Smooth muscle cell (in vitro differentiated cells): Measurements from ENCODE around the gene CS. TPM values are rescaled to one million over a fixed set of nuclear protein-coding genes. Genes with fewer than 3 reads are reported as not detected.

Experiments
- DNase-seq: peaks from one replicate; lab custom pipeline; 2025; ENCODE audit not compliant: unreplicated experiment; lab: John Stamatoyannopoulos, UW
- H2AFZ ChIP-seq: fragments of 200-600 bp; sonication (generic); 2 replicates; pipeline ENCODE4 v1.6.0; 2016; ENCODE audit warnings: antibody characterized with exemption, low read depth, mild to moderate bottlenecking
- H3F3A ChIP-seq: fragments of 200-600 bp; sonication (generic); 2 replicates; pipeline ENCODE4 v1.6.0; 2017; ENCODE audit warnings: antibody characterized with exemption, low read depth
- H3K27ac ChIP-seq: fragments of 200-600 bp; sonication (generic); 2 replicates; pipeline ENCODE4 v1.5.1; 2016; ENCODE audit warnings: low read depth, mild to moderate bottlenecking
- H3K27me3 ChIP-seq: fragments of 200-600 bp; sonication (generic); 2 replicates; pipeline ENCODE4 v1.6.1; 2016; ENCODE audit warnings: low read depth, mild to moderate bottlenecking
- H3K36me3 ChIP-seq: fragments of 200-600 bp; sonication (generic); 2 replicates; pipeline ENCODE4 v1.5.1; 2016; ENCODE audit warnings: low read depth
- H3K4me1 ChIP-seq: fragments of 200-600 bp; sonication (generic); 2 replicates; pipeline ENCODE4 v1.5.1; 2016; ENCODE audit warnings: low read depth
- H3K4me2 ChIP-seq: fragments of 200-600 bp; sonication (generic); 2 replicates; pipeline ENCODE4 v1.6.0; 2016; ENCODE audit warnings: mild to moderate bottlenecking
- H3K4me3 ChIP-seq: fragments of 200-600 bp; sonication (generic); 2 replicates; pipeline ENCODE4 v1.5.1; 2016; ENCODE audit warnings: mild to moderate bottlenecking
- H3K79me2 ChIP-seq: fragments of 200-600 bp; sonication (generic); 2 replicates; pipeline ENCODE4 v1.6.0; 2016; ENCODE audit warnings: low read depth, mild to moderate bottlenecking
- H3K9ac ChIP-seq: fragments of 200-600 bp; sonication (generic); 2 replicates; pipeline ENCODE4 v1.6.0; 2016; ENCODE audit warnings: low read depth
- H3K9me3 ChIP-seq: fragments of 200-600 bp; sonication (generic); replicated peaks from 2 replicates; pipeline ENCODE4 v1.5.1; 2016; ENCODE audit warnings: low read depth
- H4K20me1 ChIP-seq: fragments of 200-600 bp; sonication (generic); 2 replicates; pipeline ENCODE4 v1.6.0; 2016; ENCODE audit warnings: low read depth
- CTCF ChIP-seq: fragments of 200-600 bp; sonication (generic); IDR thresholded peaks from 2 replicates; pipeline ENCODE4 v1.5.1; 2017; ENCODE audit warnings: borderline replicate concordance, mild to moderate bottlenecking, antibody characterized with exemption; ENCODE audit not compliant: insufficient read depth, poor library complexity, severe bottlenecking
- WGBS: methylation state at CpG from one replicate; pipeline ENCODE4 v1.1.7; 2016; ENCODE audit warnings: low lambda C conversion rate; 5-methylcytosine and 5-hydroxymethylcytosine counted together
- polyA plus RNA-seq: library from polyadenylated mRNA; unstranded; fragments of >200 nt; fragmentation: Nextera tagmentation; extraction: Ambion mirVana; gene quantifications from 2 replicates; pipeline ENCODE4 v1.2.1, GENCODE V29; 2016
- total RNA-seq: library from RNA; depleted of rRNA; stranded (reverse); fragments of >200 nt; gene quantifications from 2 replicates; pipeline ENCODE4 v1.2.3, GENCODE V29; 2014

CS gene
- total and polyA plus RNA-seq, 2 experiments from 2014 or later = 83.3 to 138 TPM

- WGBS = 97% methylated on average over 11 of the region's 11 CpGs
- H2AFZ ChIP-seq = no peak overlapping the region
- no peak overlapping the region for H3K4me2 ChIP-seq
- peaks cover 28% of the 10 kb centered on the region for H3K79me2 ChIP-seq
- no peaks in the 10 kb centered on the region for H3K27me3 ChIP-seq
- no peak overlapping the region for H3K9ac ChIP-seq
- peaks cover 59% of the 10 kb centered on the region for H4K20me1 ChIP-seq
- peaks cover 14% of the 10 kb centered on the region for H3K4me1 ChIP-seq
- peaks cover 17% of the 10 kb centered on the region for H3K36me3 ChIP-seq
- no peak for TF ChIP-seq CTCF
- no peaks in the 10 kb centered on the region for H3K9me3 ChIP-seq
- no peak overlapping the region for H3K27ac ChIP-seq
- no peak for DNase-seq
- no peak overlapping the region for H3K4me3 ChIP-seq
- peaks cover 6% of the 10 kb centered on the region for H3F3A ChIP-seq
Measured at GRCh38 chr12:56253091-56253490, 47.0 kb downstream of the CS start.

GRCh38 chr12:56252649-56253048 is 47.5 kb downstream of the CS start:
- 96% methylated on average over 3 of the region's 3 CpGs for WGBS
- H3K4me1 ChIP-seq = peaks cover 14% of the 10 kb centered on the region
- no peaks in the 10 kb centered on the region for H3K9me3 ChIP-seq
- H3K4me3 ChIP-seq = no peak overlapping the region
- peaks cover 63% of the 10 kb centered on the region for H4K20me1 ChIP-seq
- no peak overlapping the region for H3K27ac ChIP-seq
- H3K27me3 ChIP-seq = no peaks in the 10 kb centered on the region
- TF ChIP-seq CTCF = no peak
- no peak overlapping the region for H3K4me2 ChIP-seq
- no peak overlapping the region for H2AFZ ChIP-seq
- DNase-seq = no peak
- peaks cover 17% of the 10 kb centered on the region for H3K36me3 ChIP-seq
- H3K79me2 ChIP-seq = peaks cover 24% of the 10 kb centered on the region
- no peak overlapping the region for H3K9ac ChIP-seq
- peaks cover 4% of the 10 kb centered on the region for H3F3A ChIP-seq

DNA sequence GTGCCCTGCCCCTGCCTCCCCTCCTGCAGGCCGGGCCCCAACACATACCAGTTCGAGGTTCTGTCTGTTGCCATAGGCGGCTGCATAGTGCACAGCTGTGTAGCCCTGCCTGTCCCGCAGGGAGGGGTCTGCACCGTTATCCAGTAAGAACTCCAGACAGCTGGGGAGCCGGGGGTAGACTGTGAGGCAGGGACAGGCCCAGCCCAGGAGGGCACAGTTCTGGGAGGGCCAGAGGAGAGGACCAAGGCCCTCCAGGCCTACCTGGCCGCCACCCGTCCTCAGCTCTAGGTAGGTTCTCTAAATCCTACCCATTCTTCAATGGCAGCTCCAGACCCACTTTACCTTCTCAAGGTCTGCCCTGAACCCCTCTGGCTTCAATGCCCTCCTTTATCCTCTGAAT is 51.4 kb downstream of the CS start:
- no peak overlapping the region for H3K4me3 ChIP-seq
- no peaks in the 10 kb centered on the region for H3K27me3 ChIP-seq
- H3K79me2 ChIP-seq = no peaks in the 10 kb centered on the region
- H2AFZ ChIP-seq = no peak overlapping the region
- WGBS = 99% methylated on average over 8 of the region's 8 CpGs
- H3K9me3 ChIP-seq = no peaks in the 10 kb centered on the region
- no peak overlapping the region for H3K27ac ChIP-seq
- H3K36me3 ChIP-seq = peaks cover 19% of the 10 kb centered on the region
- DNase-seq = no peak
- no peaks in the 10 kb centered on the region for H3F3A ChIP-seq
- peaks cover 44% of the 10 kb centered on the region for H4K20me1 ChIP-seq
- no peak overlapping the region for H3K9ac ChIP-seq
- no peak overlapping the region for H3K4me2 ChIP-seq
- no peak for TF ChIP-seq CTCF
- no peaks in the 10 kb centered on the region for H3K4me1 ChIP-seq

GRCh38 chr12:56247923-56248322 is 52.2 kb downstream of the CS start:
- no peak for TF ChIP-seq CTCF
- Histone ChIP-seq H3K9ac (no peak overlapping the region), H3K4me1 (no peaks in the 10 kb centered on the region), H3K9me3 (no peaks in the 10 kb centered on the region), H3K27me3 (no peaks in the 10 kb centered on the region), H3K4me2 (no peak overlapping the region), H3K4me3 (no peak overlapping the region), H3K27ac (no peak overlapping the region), H3K79me2 (no peaks in the 10 kb centered on the region), H4K20me1 (peaks cover 43% of the 10 kb centered on the region), H3K36me3 (peaks cover 13% of the 10 kb centered on the region), H2AFZ (no peak overlapping the region), H3F3A (no peaks in the 10 kb centered on the region)
- 97% methylated on average over 16 of the region's 16 CpGs for WGBS
- DNase-seq = no peak
